ENCODE results near the gene VWC2L.

VWC2L gene

DNA sequence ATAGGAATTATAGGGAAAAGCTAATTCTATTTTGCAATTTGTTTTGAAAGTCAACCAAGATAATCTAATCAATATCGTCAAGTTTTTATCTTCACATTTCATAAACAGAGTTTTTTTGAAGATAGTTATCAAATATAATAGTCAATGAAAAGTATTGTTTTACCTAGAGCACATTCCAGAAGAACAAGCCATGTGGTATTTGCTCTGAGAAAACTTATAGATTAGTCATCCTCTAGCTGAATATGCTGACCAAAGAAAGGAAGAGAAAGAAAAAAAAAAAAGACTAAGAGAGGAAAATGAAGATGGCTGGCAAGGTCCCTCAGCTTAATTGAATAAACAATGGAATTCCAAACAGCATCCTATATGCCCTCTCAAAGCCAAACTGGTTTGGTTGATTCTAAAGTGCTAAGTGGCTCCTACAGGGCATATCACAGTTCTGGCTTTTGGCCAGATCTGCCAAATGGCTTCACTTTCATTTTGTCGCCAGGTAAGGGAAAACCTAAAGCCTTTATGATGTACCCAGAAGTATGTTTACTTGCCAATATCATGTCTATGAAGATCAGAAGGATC is 132.6 kb downstream of the VWC2L start:
- peak; percentile 33 for DNase-seq

DNA sequence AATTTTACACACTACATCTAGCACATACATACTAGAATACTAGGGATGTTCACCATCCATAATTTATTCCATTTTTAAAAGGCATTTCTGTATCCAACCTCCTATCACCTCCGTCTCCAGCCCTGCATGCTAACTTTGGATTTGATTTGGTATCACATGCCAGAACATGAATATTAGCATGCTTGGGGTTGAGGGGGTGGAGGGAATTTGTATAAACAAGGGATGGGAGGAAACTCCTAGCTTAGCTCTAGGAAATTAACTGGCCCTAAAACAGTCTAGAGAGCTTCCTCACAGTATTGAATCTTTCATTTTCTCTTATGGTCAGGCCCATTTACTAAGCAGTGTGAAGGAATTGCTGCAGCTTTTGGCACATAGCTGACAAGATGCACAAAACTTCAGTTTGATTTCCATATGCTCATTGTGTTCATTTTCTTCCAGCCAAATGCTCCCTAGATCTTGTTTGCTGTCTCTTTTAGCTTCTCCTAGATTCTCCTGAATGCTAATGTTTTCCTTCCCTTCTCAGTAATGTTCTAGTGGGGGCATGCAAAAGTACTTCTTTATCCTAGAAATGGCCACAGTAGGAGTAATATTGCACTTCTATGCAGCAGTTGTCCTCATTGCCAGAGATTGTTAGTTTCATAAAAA is 135.2 kb downstream of the VWC2L start:
- no peak for DNase-seq

- no peak for DNase-seq
Measured at GRCh38 chr2:214547931-214548330, 137.1 kb downstream of the VWC2L start.

- DNase-seq: no peak
Measured at GRCh38 chr2:214549946-214550345, 139.1 kb downstream of the VWC2L start.

DNA sequence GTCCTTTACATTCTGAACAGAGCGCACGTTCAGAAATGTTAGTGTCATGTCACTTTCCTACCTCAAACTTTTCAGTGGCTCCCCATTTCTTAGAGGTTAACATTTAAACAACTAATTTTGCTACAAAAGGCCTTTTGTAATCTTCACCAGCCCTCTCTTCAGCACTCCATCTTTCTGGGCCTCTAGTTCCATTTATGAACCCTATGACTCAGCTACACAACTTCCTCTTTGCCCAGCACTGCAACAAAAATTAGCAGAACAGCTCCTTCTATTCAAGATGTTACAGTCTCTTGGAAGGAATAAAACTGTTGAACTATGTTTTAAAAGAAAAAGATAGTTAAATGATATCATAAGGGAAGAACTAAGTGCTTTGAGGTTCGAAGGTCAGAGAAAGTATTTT is 139.9 kb downstream of the VWC2L start:
- DNase-seq: no peak

DNA sequence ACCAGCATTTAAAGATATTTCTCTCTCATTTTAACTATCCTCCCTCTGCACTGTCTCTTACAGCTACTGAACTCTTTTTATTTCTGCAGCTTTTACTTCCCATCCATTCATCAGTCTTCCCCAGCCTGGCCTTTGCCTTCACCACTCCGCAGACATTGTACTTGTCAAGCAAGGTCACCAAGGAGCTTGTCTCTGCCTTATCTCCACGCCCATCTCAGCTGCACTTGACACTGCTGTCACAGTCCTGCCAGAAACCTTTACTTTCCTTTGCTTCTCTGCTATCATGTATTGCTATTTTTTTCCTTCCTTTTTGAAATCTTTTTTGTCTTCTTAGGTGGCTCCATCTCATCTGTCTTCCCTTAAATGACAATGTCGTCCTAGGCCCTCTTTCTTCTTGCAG is 147.0 kb downstream of the VWC2L start:
- DNase-seq: no peak

DNA sequence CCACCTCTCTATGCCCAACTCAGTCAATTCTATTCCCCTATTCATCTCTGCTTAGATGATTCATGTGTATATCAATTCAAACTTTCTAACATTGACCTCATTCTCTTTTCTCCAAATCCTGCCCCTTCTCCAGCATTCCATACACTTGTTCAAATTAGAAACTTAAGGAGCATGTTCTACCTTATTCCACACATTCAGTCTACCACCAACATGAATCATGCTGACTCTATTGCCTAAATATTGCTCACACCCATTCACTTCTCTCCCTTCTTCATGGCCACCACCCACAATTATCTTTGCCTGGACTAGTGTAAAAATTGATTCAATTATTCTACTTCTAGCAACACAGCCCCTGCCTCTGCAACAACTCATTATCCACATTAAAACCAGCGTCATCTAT is 147.5 kb downstream of the VWC2L start:
- no peak for DNase-seq

DNA sequence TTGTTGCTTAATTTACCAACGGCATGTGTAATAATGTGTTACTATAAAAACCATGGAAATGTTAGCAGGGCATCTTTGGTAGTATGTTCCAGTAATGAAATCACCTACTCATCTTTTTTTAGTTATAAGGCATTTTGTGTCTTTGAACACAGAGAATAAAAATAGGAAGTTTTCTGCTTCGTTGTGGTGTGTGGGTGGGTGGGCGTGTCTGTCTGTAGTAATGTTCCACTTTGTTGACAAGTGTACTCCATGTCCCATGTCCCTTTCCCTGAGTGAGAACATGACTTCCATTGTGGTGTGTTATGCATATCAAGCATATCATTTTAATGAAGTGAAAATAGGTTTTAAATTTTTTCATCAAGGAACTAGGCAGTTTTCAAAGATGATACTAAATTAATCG is 149.3 kb downstream of the VWC2L start:
- DNase-seq: no peak

- DNase-seq: no peak
Measured at GRCh38 chr2:214560618-214561190, 149.8 kb downstream of the VWC2L start.

DNA sequence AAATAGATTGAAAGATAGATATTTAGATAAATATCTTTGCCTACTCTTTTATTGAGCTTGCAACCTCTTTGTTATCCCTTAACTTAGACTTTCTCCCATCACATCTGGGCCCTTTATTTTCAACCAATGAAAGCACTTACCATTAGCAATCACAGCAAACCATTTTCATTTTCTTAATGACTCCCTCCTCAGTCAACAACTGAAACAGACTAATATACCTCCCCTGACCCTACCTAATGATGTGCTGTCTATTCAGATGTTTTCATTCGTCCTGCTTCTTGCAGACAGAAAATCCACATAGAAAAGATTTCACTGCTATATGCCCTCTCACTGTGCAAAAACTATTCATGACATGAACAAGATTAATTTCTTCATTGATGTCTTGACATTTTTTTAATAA is 154.4 kb downstream of the VWC2L start:
- DNase-seq: no peak

DNA sequence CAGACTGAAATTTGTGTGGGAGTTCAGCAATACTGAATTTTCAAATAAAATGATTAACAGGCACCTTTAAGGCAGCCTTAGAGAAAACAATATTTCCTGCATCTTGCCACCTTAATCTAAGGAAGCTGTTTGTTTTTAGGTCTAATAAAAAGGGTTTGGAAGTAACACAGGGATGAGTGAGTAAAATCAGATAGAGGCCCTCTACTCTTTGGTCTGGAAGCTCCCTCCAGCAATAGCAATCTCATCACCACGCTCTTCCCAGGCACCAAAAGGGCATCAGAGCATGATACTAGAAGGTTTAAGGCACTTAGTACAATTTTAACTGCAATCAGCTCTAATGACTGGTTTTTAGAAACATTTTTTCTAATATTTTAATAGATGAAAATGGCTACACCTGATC is 155.6 kb downstream of the VWC2L start:
- DNase-seq: no peak

DNA sequence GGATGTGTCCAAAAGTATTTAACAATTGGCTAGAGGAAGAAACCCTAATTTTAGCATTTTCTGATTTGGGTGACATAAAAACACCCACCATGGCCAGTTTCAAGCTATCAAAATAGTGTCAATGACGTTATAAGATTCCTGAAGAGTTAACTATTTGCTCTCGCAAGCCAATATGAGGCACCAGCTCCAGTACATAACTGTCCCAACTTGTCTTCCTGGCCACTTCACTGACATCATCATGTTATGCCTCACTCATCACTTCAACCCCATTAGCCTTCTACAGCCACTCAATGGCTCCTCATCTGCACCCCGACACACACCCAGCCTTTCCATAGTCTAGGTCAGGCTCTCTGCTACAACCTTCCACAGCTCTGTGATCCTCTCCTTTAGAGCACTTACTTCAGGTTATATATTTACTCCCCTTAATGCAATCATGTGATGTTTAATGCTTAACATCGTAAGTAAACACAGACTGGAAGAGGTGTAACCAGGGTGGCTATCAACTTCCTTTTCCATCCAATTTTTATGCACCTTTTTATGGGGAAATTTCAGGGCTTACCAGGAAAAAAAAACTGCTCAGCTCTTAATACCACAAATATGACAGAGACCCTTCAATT is 158.7 kb downstream of the VWC2L start:
- DNase-seq: no peak

GRCh38 chr2:214574084-214574781 is 163.4 kb downstream of the VWC2L start:
- no peak for DNase-seq

GRCh38 chr2:214575030-214575429 is 164.2 kb downstream of the VWC2L start:
- no peak for DNase-seq

GRCh38 chr2:214575465-214575864 is 164.6 kb downstream of the VWC2L start:
- no peak for DNase-seq

GRCh38 chr2:214577769-214578168 is 166.9 kb downstream of the VWC2L start:
- no peak for DNase-seq

- DNase-seq: no peak
Measured at GRCh38 chr2:214578442-214578841, 167.6 kb downstream of the VWC2L start.

DNA sequence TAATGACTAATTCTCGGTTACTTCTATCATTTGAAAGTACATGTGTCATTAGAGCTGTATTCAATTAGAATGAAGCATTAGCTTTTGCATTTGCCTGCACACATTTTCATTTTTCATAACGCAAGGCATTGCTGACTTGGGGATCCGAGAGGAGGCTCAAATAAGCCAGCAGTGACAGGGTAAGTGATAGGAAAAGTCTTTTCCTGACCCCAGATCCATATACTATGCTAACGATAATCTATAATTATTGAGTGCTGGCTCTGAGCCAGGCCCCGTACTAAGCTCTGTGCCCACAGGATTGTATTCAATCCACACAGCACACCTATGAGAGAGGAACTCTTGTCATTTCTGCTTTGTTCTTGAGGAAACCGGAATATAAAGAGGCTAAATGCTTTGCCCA is 168.2 kb downstream of the VWC2L start:
- no peak for DNase-seq

DNA sequence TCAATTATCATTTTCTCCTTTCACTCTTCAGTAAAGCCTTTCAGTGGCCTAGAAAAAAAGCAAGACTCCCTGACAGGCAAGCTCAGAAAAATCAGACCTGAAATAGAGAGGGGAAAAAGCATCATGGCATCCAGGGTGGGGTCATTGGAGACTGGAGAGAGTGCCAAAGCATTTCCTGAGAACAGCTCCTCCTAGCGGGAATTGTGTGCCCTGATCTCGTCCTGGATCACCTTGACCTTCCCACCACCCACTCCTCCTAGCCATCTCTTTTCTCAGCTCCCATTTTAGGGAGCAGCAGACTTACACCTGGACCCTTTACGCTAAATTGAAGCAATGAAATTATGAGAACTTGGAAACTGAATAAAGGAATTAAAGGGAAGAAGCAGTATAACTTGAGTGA is 176.6 kb downstream of the VWC2L start:
- DNase-seq: peak; percentile 4

GRCh38 chr2:214591366-214591765 is 180.5 kb downstream of the VWC2L start:
- no peak for DNase-seq

DNA sequence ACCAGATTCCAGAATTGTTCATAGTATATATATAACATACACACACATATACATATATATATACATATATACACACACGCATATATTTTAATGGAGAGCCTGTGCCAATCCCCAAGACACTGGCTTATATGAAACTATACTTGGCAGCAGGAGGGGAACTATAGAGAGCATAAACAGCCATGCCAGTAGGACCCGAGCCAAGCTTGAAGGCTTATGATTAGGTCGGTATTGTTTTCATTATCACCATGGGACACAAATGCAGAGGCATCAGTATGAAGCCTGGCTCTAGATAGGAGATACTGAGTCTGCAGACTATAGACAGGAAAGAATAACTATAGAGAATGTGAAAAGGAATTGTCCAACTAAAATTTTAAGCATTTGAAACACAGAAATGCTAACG is 181.2 kb downstream of the VWC2L start:
- no peak for DNase-seq

- DNase-seq: no peak
Measured at GRCh38 chr2:214593727-214594126, 182.9 kb downstream of the VWC2L start.

DNA sequence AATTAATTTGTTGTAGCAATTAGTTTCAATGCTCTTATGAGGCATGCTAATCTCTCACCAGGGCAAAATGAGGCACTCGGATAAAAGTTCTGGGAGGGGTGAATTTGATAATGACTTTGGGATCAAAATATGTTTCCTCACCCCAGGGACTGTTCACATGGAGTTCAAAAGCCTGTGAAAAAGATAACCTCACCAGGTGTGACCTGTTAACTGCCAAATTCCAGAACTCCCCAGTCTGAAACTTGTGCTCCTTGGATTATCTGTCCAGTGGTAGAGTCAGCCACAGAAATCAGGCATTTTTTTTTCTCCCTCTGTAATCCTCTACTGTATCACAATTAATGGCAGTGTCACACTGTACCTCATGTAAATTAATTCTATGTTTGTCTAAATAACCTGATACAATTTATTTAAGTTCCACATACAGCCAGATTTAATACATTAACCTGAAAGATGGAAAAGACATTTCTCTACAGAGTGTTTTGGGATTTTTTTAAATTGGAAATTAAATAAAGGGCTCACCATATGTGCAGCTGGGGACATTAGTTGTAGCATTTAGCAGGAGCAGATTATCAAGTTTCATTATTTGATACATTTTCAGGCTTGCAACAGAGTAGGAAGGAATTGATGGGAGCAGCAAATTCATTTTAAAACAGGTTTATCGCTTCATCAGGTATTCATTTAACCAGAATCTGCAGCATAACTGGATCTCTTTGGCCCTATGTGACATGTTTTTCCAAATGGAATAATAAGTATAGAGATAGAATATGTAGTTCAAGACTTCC is 191.2 kb downstream of the VWC2L start:
- no peak for DNase-seq
